Endothelial cell of umbilical vein (primary cell): Measurements from ENCODE around the gene MYRIP. TPM values are rescaled to one million over a fixed set of nuclear protein-coding genes. Genes with fewer than 3 reads are reported as not detected.
"Not testable (repeated sequence)": the region's sequence is repeated elsewhere in the genome, so short reads cannot be mapped to it uniquely, and the experiment has no call there.

Experiments
- BruUV-seq: library from RNA; stranded (reverse); fragments of 400-500 nt; replicated peaks from 2 replicates; lab custom pipeline; 2021; lab: Mats Ljungman, UMichigan
- CTCF ChIA-PET: fragments of 300-600, 350-600 bp; sonication (Branson Sonifier 250); formaldehyde crosslinking; loops from one replicate; lab custom pipeline; 2021; ENCODE audit warnings: antibody characterized with exemption, inconsistent platforms; lab: Charles Lee
- POLR2A ChIA-PET: fragments of 300-600, 350-600 bp; sonication (Branson Sonifier 250); formaldehyde crosslinking; loops from one replicate; lab custom pipeline; 2021; ENCODE audit warnings: antibody characterized with exemption, inconsistent platforms; lab: Charles Lee
- DNase-seq: peaks from one replicate; pipeline ENCODE4 v3.0.0-alpha.2; 2011; ENCODE audit warnings: low read depth, low spot score
- FAIRE-seq: peaks from 2 replicates; lab custom pipeline; 2011; peaks lifted over from hg19 to GRCh38; lab: Jason Lieb, UNC
- H2AFZ ChIP-seq: 2 replicates; pipeline ENCODE4 v1.6.0; 2012; ENCODE audit warnings: low read depth, low read length, control low read depth, inconsistent platforms
- H3K27ac ChIP-seq: 2 replicates; pipeline ENCODE4 v1.5.1; 2011; ENCODE audit warnings: low read depth, mild to moderate bottlenecking, control low read depth, low read length, moderate library complexity; ENCODE audit not compliant: insufficient read depth
- H3K27me3 ChIP-seq, 2 experiments: 2 replicates each; pipeline versions ENCODE4 v1.6.0 to v1.6.1; 2011; ENCODE audit warnings: low read length in 2 of 2, mixed read lengths in 1 of 2; ENCODE audit not compliant: control insufficient read depth in 2 of 2, insufficient read depth in 2 of 2
- H3K36me3 ChIP-seq, 2 experiments: 2 replicates in 1 of 2; 3 replicates in 1 of 2; pipeline ENCODE4 v1.5.1; 2011; ENCODE audit warnings: low read length in 2 of 2, mild to moderate bottlenecking in 1 of 2, moderate library complexity in 1 of 2; ENCODE audit not compliant: control insufficient read depth in 2 of 2, insufficient read depth in 2 of 2; ENCODE audit errors: extremely low read depth in 1 of 2
- H3K4me1 ChIP-seq: 3 replicates; pipeline ENCODE4 v1.5.1; 2011; ENCODE audit warnings: mild to moderate bottlenecking, low read length; ENCODE audit not compliant: control insufficient read depth, insufficient read depth; ENCODE audit errors: extremely low read depth
- H3K4me2 ChIP-seq: 2 replicates; pipeline ENCODE4 v1.6.1; 2011; ENCODE audit warnings: low read length, control low read depth, mixed read lengths; ENCODE audit not compliant: insufficient read depth
- H3K4me3 ChIP-seq, 3 experiments: fragments of 200-600 bp in 1 of 3; sonication (generic), shearing (Covaris generic) in 1 of 3; replicated peaks in 1 of 3; 2 replicates each; pipeline ENCODE4 v1.5.1; 2011 to 2016; ENCODE audit warnings: control low read depth in 3 of 3, low read length in 3 of 3, mild to moderate bottlenecking in 2 of 3, inconsistent platforms in 1 of 3, low read depth in 1 of 3, moderate library complexity in 1 of 3; ENCODE audit not compliant: insufficient read depth in 1 of 3
- H3K79me2 ChIP-seq: 2 replicates; pipeline ENCODE4 v1.6.0; 2012; ENCODE audit warnings: low read length, inconsistent platforms; ENCODE audit not compliant: control insufficient read depth, insufficient read depth
- H3K9ac ChIP-seq: replicated peaks from 2 replicates; pipeline ENCODE3; 2011; ENCODE audit warnings: low read length, control low read depth; ENCODE audit not compliant: insufficient read depth; ENCODE audit errors: extremely low read depth
- H3K9me1 ChIP-seq: replicated peaks from 3 replicates; pipeline ENCODE4 v1.6.0; 2011; ENCODE audit warnings: mild to moderate bottlenecking, low read length; ENCODE audit not compliant: control insufficient read depth, insufficient read depth; ENCODE audit errors: extremely low read depth
- H3K9me3 ChIP-seq: replicated peaks from 2 replicates; pipeline ENCODE4 v1.5.1; 2012; ENCODE audit warnings: low read length, inconsistent platforms; ENCODE audit not compliant: control insufficient read depth, insufficient read depth
- H4K20me1 ChIP-seq: replicated peaks from 2 replicates; pipeline ENCODE3; 2011; ENCODE audit warnings: mild to moderate bottlenecking, low read length; ENCODE audit not compliant: control insufficient read depth, insufficient read depth; ENCODE audit errors: extremely low read depth
- EZH2 ChIP-seq: IDR thresholded peaks from 2 replicates; pipeline ENCODE4 v1.6.1; 2012; ENCODE audit warnings: borderline replicate concordance, low read depth, mild to moderate bottlenecking, moderate library complexity, low read length, inconsistent platforms; ENCODE audit not compliant: severe bottlenecking
- FOS ChIP-seq: IDR thresholded peaks from 2 replicates; pipeline ENCODE4 v1.6.1; 2011; ENCODE audit warnings: mild to moderate bottlenecking, low read length, moderate library complexity, borderline replicate concordance; ENCODE audit not compliant: insufficient read depth
- GATA2 ChIP-seq: IDR thresholded peaks from 2 replicates; pipeline ENCODE4 v1.7.0; 2011; ENCODE audit warnings: low read depth, mild to moderate bottlenecking, moderate library complexity, mixed read lengths, low read length; ENCODE audit not compliant: insufficient read length, insufficient read depth
- JUN ChIP-seq: IDR thresholded peaks from 2 replicates; pipeline ENCODE4 v1.6.1; 2011; ENCODE audit warnings: borderline replicate concordance, low read depth; ENCODE audit not compliant: insufficient read length, insufficient read depth
- MAX ChIP-seq: IDR thresholded peaks from 2 replicates; pipeline ENCODE4 v1.6.1; 2011; ENCODE audit not compliant: insufficient read depth, insufficient read length
- MYC ChIP-seq: IDR thresholded peaks from one replicate; pipeline ENCODE4 v1.6.1; 2011; ENCODE audit warnings: mild to moderate bottlenecking, low read depth, low read length
- POLR2A ChIP-seq: IDR thresholded peaks from 2 replicates; pipeline ENCODE4 v1.6.1; 2012; ENCODE audit warnings: low read depth, mild to moderate bottlenecking, control low read depth, low read length
- POLR2AphosphoS5 ChIP-seq: IDR thresholded peaks from 2 replicates; pipeline ENCODE4 v1.6.1; 2012; ENCODE audit warnings: low read depth, mild to moderate bottlenecking, control low read depth, low read length, moderate library complexity; ENCODE audit not compliant: insufficient read depth
- dilution Hi-C: fragments of 300-500 bp; cut with MboI; formaldehyde crosslinking; loops from one replicate; pipeline ENCODE4 v1.15.0; 2019; ENCODE audit warnings: low sequenced_read_pairs; ENCODE audit not compliant: extremely low pct_ligation_motif_present
- intact Hi-C: fragments of 100-400 bp; cut with micrococcal nuclease; formaldehyde crosslinking; loops from one replicate; pipeline ENCODE4 v1.10.0; 2022
- polyA plus RNA-seq, 4 experiments: library from polyadenylated mRNA; depleted of rRNA in 3 of 4; stranded (reverse) in 3 of 4; unstranded in 1 of 4; fragments of >200 nt; gene quantifications; 2 replicates each; pipeline versions ENCODE4 v1.2.1 to v1.2.3, GENCODE V29; 2011 to 2012; ENCODE audit warnings: missing spikeins in 1 of 4
- total RNA-seq: library from RNA; stranded (reverse); gene quantifications from 2 replicates; pipeline ENCODE4 v1.2.3, GENCODE V29; 2021
- TF ChIP-seq, protein P1 (sequence below), 2 donors: IDR thresholded peaks; 1 replicate in 1 of 2; 2 replicates in 1 of 2; pipeline ENCODE4 v1.5.1; 2011; ENCODE audit warnings: low read length in 2 of 2, mild to moderate bottlenecking in 2 of 2, moderate library complexity in 2 of 2, control low read depth in 1 of 2, inconsistent platforms in 1 of 2, low read depth in 1 of 2; ENCODE audit not compliant: insufficient read depth in 1 of 2; ENCODE audit errors: extremely low read depth in 1 of 2

Gene MYRIP
- total and polyA plus RNA-seq, 2 donors (not counting 3 experiments of a cell fraction or from before 2014, with no cell fraction given): 6.7 to 11.9 TPM

DNA sequence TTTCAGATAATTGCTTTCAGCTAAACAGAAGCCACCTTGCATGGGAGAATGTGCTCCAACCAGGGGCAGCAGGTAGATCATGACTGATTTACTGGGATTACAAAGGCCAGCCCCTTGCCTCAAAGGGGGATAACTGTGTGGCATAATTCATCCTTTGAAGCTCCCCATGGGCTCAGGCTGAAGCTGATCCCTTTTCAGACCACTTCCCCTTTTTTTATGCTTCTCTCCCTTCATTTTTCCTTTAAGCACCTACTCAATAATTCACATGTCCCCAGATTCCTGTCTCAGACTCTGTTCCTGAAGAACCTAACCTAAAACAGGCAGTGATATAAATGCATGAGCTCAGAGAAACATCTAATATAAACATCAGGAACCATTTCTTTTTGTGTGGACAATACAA lies 8.2 kb upstream of the MYRIP start:
- no peaks in the 10 kb centered on the region for H4K20me1 ChIP-seq
- TF ChIP-seq MAX (no peak), JUN (no peak), POLR2A (no peak), MYC (no peak), EZH2 (no peak), POLR2AphosphoS5 (no peak), GATA2 (no peak), FOS (no peak)
- TF ChIP-seq, protein P1, sequence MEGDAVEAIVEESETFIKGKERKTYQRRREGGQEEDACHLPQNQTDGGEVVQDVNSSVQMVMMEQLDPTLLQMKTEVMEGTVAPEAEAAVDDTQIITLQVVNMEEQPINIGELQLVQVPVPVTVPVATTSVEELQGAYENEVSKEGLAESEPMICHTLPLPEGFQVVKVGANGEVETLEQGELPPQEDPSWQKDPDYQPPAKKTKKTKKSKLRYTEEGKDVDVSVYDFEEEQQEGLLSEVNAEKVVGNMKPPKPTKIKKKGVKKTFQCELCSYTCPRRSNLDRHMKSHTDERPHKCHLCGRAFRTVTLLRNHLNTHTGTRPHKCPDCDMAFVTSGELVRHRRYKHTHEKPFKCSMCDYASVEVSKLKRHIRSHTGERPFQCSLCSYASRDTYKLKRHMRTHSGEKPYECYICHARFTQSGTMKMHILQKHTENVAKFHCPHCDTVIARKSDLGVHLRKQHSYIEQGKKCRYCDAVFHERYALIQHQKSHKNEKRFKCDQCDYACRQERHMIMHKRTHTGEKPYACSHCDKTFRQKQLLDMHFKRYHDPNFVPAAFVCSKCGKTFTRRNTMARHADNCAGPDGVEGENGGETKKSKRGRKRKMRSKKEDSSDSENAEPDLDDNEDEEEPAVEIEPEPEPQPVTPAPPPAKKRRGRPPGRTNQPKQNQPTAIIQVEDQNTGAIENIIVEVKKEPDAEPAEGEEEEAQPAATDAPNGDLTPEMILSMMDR (IDR thresholded peaks at IDR 0.05; ENCODE audit: extremely low read depth in 1 of 2, insufficient read depth in 1 of 2, low read depth in 1 of 2, low read length in 2 of 2): no peak
- H2AFZ ChIP-seq: no peak overlapping the region
- H3K4me2 ChIP-seq: no peak overlapping the region
- no peak overlapping the region for H3K27ac ChIP-seq
- ChIA-PET POLR2A (no interaction called here), CTCF (no interaction called here)
- intact Hi-C loops (no loop called here), dilution Hi-C loops (no loop called here)
- H3K4me1 ChIP-seq: no peaks in the 10 kb centered on the region
- no peak overlapping the region for H3K9ac ChIP-seq
- no peaks in the 10 kb centered on the region for H3K79me2 ChIP-seq
- H3K9me1 ChIP-seq: no peaks in the 10 kb centered on the region
- no peak for DNase-seq
- H3K27me3 ChIP-seq: no peaks in the 10 kb centered on the region
- FAIRE-seq: no peak
- no peaks in the 10 kb centered on the region for H3K36me3 ChIP-seq
- H3K4me3 ChIP-seq: no peak overlapping the region
- no peaks in the 10 kb centered on the region for H3K9me3 ChIP-seq
- no TSS peak for BruUV-seq

GRCh38 chr3:39802486-39802885 lies 6.9 kb upstream of the MYRIP start:
- H3K4me2 ChIP-seq, dilution Hi-C loops, H3K79me2 ChIP-seq, H3K9me1 ChIP-seq, CTCF ChIA-PET, FAIRE-seq, BruUV-seq, H2AFZ ChIP-seq, DNase-seq, H3K4me3 ChIP-seq, H3K4me1 ChIP-seq, POLR2A ChIA-PET, H3K36me3 ChIP-seq, H3K27me3 ChIP-seq, intact Hi-C loops, H3K9ac ChIP-seq, H4K20me1 ChIP-seq, H3K9me3 ChIP-seq, H3K27ac ChIP-seq: not testable (repeated sequence)
